Ovary (tissue), 9 donors: ENCODE measurements around the gene TSSK6. TPM values are rescaled to one million over a fixed set of nuclear protein-coding genes. Genes with fewer than 3 reads are reported as not detected.

Experiments used
- DNase-seq, 5 donors: peaks; one replicate each; pipeline ENCODE4 v3.0.0-alpha.2; 2019 to 2020
- H3K27ac ChIP-seq, 2 donors: fragments of 200-600 bp; one replicate each; pipeline versions ENCODE4 v1.5.1 to v1.8.0; 2019 to 2022
- H3K27me3 ChIP-seq: fragments of 200-600 bp; one replicate; pipeline ENCODE4 v1.8.0; 2022
- H3K36me3 ChIP-seq: fragments of 200-600 bp; sonication (generic); one replicate; pipeline ENCODE4 v1.5.1; 2019
- H3K4me1 ChIP-seq: one replicate; pipeline ENCODE4 v1.8.1; 2013; ENCODE audit warnings: mild to moderate bottlenecking, moderate library complexity; ENCODE audit not compliant: insufficient read depth
- H3K4me3 ChIP-seq: fragments of 200-600 bp; sonication (generic); one replicate; pipeline ENCODE4 v1.5.1; 2017
- H3K9me3 ChIP-seq, 2 donors: fragments of 200-600 bp in 1 of 2; sonication (generic) in 1 of 2; one replicate each; pipeline versions ENCODE4 v1.5.1 to v1.8.1; 2013 to 2019; ENCODE audit warnings: mild to moderate bottlenecking in 1 of 2, moderate library complexity in 1 of 2
- EP300 ChIP-seq: sonication (generic); formaldehyde crosslinking; IDR thresholded peaks from one replicate; pipeline ENCODE4 v1.6.1; 2017; ENCODE audit warnings: antibody characterized with exemption
- POLR2A ChIP-seq: fragments of 450-650 bp; IDR thresholded peaks from one replicate; pipeline ENCODE4 v1.6.1; 2017; ENCODE audit warnings: antibody characterized with exemption, mild to moderate bottlenecking, moderate library complexity
- WGBS, 3 donors: extraction: QIAGEN DNeasy Blood & Tissue Kit in 1 of 3; methylation state at CpG; one replicate each; pipeline versions ENCODE4 v1.1.5 to v1.1.7; 2013 to 2017; 5-methylcytosine and 5-hydroxymethylcytosine counted together
- intact Hi-C, 4 donors: fragments of 100-400 bp; cut with DNase I; formaldehyde crosslinking; loops; one replicate each; pipeline versions ENCODE4 v1.11.0 to v1.15.1; 2022 to 2023
- polyA plus RNA-seq, 2 donors: library from polyadenylated mRNA; stranded (reverse); fragments of 200-250 nt in 1 of 2; fragments of 350-450 nt in 1 of 2; fragmentation: Illumina TruSeq in 1 of 2; extraction: RNeasy Lipid Tissue Mini Kit (QIAGEN cat#74804) in 1 of 2; gene quantifications; one replicate each; pipeline ENCODE4 v1.2.3, GENCODE V29; 2013 to 2014
- total RNA-seq, 7 donors: library from RNA; depleted of rRNA in 2 of 7; stranded (reverse); fragments of >200 nt in 2 of 7; fragmentation: NEBNext Ultra II Directional in 3 of 7; extraction: Animal tissue kit (Norgen Biotek cat#: 25700) in 3 of 7; gene quantifications; one replicate each; pipeline versions ENCODE4 v1.1.0 to v1.2.4, GENCODE V29; 2016 to 2023
- TF ChIP-seq, protein P1 (sequence below), 3 donors: fragments of 450-650 bp in 2 of 3; fragments of 200-600 bp in 1 of 3; IDR thresholded peaks; one replicate each; pipeline versions ENCODE4 v1.5.1 to v1.8.0; 2016 to 2022; ENCODE audit warnings: antibody characterized with exemption in 3 of 3, mild to moderate bottlenecking in 1 of 3
- donor health status: DM: no; HTN: no; CAD: no; lungs with moderate emphysema.
- donor health status: DM: no; HTN: no; CAD: no.
- donor health status: Bipolar disorder and iron deficiency.
- donor health status: DM: yes; HTN: yes; CAD: no.
- donor health status: DM: no; HTN: no; CAD: no.
- donor health status: DM: yes; HTN: yes; CAD: no.

Gene TSSK6
- total and polyA plus RNA-seq, 9 donors = 0.76 to 2.5 (median 1.1) TPM; not detected in 1

DNA sequence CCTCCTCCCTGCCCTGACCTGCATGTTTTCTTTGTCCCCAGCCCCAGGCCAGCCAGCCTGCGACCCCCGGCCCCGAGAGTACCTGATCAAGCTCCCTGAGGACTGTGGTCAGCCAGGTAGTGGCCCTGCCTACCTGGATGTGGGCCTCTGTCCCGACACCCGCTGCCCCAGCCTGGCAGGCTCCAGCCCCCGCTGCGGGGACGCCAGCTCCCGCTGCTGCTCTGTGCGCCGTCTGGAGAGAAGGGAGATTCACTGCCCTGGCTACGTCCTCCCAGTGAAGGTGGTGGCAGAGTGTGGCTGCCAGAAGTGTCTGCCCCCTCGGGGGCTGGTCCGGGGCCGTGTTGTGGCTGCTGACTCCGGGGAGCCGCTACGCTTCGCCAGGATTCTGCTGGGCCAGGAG is 28.3 kb upstream of the TSSK6 start:
- intact Hi-C loops = no loop called here
- Histone ChIP-seq H3K36me3 (no peaks in the 10 kb centered on the region), H3K4me1 (peaks cover 8% of the 10 kb centered on the region), H3K27ac (no peak overlapping the region), H3K27me3 (no peaks in the 10 kb centered on the region), H3K9me3 (no peaks in the 10 kb centered on the region), H3K4me3 (no peak overlapping the region)
- no peak for DNase-seq
- TF ChIP-seq EP300 (no peak), POLR2A (no peak)
- TF ChIP-seq, protein P1, sequence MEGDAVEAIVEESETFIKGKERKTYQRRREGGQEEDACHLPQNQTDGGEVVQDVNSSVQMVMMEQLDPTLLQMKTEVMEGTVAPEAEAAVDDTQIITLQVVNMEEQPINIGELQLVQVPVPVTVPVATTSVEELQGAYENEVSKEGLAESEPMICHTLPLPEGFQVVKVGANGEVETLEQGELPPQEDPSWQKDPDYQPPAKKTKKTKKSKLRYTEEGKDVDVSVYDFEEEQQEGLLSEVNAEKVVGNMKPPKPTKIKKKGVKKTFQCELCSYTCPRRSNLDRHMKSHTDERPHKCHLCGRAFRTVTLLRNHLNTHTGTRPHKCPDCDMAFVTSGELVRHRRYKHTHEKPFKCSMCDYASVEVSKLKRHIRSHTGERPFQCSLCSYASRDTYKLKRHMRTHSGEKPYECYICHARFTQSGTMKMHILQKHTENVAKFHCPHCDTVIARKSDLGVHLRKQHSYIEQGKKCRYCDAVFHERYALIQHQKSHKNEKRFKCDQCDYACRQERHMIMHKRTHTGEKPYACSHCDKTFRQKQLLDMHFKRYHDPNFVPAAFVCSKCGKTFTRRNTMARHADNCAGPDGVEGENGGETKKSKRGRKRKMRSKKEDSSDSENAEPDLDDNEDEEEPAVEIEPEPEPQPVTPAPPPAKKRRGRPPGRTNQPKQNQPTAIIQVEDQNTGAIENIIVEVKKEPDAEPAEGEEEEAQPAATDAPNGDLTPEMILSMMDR (IDR thresholded peaks at IDR 0.05) = no peak
- 86 to 92% (median 89%) methylated on average over 18 to 19 of the region's 19 CpGs for WGBS, 3 donors

DNA sequence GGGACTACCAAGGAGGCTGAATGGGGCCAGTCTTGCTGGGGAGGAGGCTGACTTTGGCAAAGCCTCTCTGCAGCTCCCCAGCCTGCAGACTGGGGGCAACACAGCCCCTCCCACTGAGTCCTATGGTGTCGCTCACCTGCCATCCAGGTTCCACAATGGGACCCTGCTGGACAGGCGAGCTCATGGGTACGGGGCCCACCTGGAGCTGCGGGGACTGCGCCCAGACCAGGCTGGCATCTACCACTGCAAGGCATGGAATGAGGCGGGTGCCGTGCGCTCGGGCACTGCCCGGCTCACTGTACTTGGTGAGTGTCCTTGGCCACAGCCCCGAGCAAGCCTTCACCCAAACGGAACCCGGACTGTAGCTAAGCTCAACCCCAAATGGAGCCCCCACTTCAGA is 27.8 kb upstream of the TSSK6 start:
- 82 to 96% (median 86%) methylated on average over 13 of the region's 13 CpGs for WGBS, 3 donors
- intact Hi-C loops = no loop called here
- Histone ChIP-seq H3K4me3 (no peak overlapping the region), H3K9me3 (no peaks in the 10 kb centered on the region), H3K27ac (no peak overlapping the region), H3K36me3 (no peaks in the 10 kb centered on the region), H3K27me3 (no peaks in the 10 kb centered on the region), H3K4me1 (peaks cover 12% of the 10 kb centered on the region)
- no peak for TF ChIP-seq POLR2A
- TF ChIP-seq, protein P1 (IDR thresholded peaks at IDR 0.05) = no peak
- TF ChIP-seq EP300 = no peak
- DNase-seq = no peak

DNA sequence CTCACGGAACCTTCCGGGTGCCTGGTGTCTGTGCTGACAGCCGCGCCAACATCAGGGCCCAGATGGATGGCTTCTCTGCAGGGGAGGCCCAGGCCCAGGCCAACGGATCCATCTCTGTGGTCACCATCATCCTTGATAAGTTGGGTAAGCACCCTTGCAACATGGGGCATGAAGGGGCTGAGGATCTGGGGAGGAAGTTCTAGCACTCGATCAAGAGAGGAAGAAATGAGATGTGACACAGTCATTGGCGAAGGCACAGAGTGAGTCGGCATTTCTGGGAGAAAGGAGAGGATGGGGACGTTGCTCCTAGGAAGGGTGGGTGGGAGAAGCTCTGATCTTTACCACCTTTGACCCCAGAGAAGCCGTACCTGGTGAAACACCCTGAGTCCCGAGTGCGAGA is 27.2 kb upstream of the TSSK6 start:
- TF ChIP-seq, protein P1 (IDR thresholded peaks at IDR 0.05) = no peak
- TF ChIP-seq EP300 = no peak
- TF ChIP-seq POLR2A = no peak
- peaks cover 14% of the 10 kb centered on the region for H3K4me1 ChIP-seq
- H3K4me3 ChIP-seq = no peak overlapping the region
- intact Hi-C loops = no loop called here
- no peaks in the 10 kb centered on the region for H3K36me3 ChIP-seq
- H3K27ac ChIP-seq = no peak overlapping the region
- no peaks in the 10 kb centered on the region for H3K9me3 ChIP-seq
- no peak for DNase-seq
- no peaks in the 10 kb centered on the region for H3K27me3 ChIP-seq
- WGBS, 3 donors = 79 to 86% (median 82%) methylated on average over 11 to 12 of the region's 12 CpGs

DNA sequence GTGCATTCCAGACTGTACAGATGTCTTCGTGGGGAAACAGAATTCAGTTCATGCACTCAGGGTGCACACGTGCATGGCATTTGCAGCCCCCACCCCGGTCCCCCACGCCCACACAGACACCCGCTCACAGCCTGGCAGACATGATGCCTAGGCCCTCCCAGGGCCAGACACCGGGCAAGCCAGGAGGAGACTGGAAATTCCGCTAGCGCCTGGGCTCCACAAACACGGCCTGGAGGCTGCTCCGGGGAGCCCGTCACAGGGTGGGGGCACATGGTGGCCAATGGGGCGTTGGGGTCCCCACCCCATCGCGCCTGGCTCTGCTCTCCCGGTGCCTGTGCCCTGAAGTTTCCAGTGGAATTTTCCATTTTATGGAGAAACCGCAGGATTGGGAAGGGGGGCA is 26.3 kb upstream of the TSSK6 start:
- no peak for DNase-seq
- Histone ChIP-seq H3K27ac (no peak overlapping the region), H3K9me3 (no peaks in the 10 kb centered on the region), H3K4me1 (peaks cover 14% of the 10 kb centered on the region), H3K4me3 (no peak overlapping the region), H3K36me3 (no peaks in the 10 kb centered on the region), H3K27me3 (no peaks in the 10 kb centered on the region)
- intact Hi-C loops = no loop called here
- TF ChIP-seq, protein P1 (IDR thresholded peaks at IDR 0.05) = no peak
- TF ChIP-seq EP300 (no peak), POLR2A (no peak)
- 74 to 75% (median 75%) methylated on average over 13 to 16 of the region's 16 CpGs for WGBS, 3 donors
